ENCODE measurements around the gene EPSTI1. TPM values are rescaled to one million over a fixed set of nuclear protein-coding genes. Genes with fewer than 3 reads are reported as not detected.

Gene EPSTI1
- polyA plus RNA-seq, 2 of the 4 experiments (the other 2 are of a cell fraction), result 0.05 to 0.10 TPM

DNA sequence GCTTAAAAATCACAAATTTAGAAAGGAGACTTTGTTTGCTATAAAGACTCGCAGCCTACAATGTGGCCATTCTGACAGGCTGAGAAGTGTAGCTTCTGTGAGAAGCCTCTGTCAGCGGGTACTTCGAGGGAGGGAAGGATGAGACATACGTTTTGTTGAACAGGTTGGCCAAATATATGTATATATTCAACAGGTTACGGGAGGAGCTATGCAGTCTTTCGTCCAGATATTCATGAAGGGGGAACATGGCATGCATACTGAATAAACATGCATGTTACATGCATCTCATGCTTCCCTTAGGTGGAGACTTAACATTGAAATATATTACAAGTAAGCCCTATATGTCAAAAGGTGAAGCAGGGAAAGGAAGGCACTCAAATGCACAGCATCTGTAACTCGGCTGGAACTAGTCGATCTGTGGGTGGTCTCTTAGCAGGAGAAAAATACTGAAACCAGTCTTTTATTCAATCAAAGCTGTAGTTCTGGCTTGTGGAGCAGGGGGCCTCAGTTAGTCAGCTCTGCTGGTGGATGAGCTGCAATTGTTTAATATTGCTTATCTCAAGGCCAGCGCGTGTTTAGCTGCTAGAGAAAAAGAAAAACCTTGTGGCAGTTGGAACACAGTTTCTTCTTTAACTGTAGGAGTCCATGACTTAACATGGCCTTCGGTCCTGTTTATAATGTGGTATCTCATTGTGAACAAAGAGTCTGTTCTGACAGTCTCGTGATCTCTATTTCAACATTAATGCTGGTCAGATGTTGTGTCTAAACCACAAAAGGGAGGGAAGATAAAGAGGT is 116.4 kb downstream of the EPSTI1 start:
- 67% methylated on average over 12 of the region's 12 CpGs for WGBS (ENCODE audit: missing lambda C conversion rate)
- TF ChIP-seq SREBF2 (IDR thresholded peaks at IDR 0.05) (no peak), ZNF302 (CRISPR knock-in tag; IDR thresholded peaks at IDR 0.05) (no peak), PHF8 (IDR thresholded peaks at IDR 0.05; ENCODE audit: borderline replicate concordance, low read depth) (no peak), TFCP2L1 (CRISPR knock-in tag; IDR thresholded peaks at IDR 0.05) (no peak), RFX5 (IDR thresholded peaks at IDR 0.05) (no peak), EHF (CRISPR knock-in tag; IDR thresholded peaks at IDR 0.05) (no peak), ZSCAN20 (CRISPR knock-in tag; IDR thresholded peaks at IDR 0.05) (no peak), RAD21 (conservative IDR thresholded peaks at IDR 0.05 in 1 of 2, IDR thresholded peaks at IDR 0.05 in 1 of 2) (no peak)
- TF ChIP-seq, protein P1, sequence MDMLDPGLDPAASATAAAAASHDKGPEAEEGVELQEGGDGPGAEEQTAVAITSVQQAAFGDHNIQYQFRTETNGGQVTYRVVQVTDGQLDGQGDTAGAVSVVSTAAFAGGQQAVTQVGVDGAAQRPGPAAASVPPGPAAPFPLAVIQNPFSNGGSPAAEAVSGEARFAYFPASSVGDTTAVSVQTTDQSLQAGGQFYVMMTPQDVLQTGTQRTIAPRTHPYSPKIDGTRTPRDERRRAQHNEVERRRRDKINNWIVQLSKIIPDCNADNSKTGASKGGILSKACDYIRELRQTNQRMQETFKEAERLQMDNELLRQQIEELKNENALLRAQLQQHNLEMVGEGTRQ (IDR thresholded peaks at IDR 0.05), result no peak
- TF ChIP-seq, protein P2, sequence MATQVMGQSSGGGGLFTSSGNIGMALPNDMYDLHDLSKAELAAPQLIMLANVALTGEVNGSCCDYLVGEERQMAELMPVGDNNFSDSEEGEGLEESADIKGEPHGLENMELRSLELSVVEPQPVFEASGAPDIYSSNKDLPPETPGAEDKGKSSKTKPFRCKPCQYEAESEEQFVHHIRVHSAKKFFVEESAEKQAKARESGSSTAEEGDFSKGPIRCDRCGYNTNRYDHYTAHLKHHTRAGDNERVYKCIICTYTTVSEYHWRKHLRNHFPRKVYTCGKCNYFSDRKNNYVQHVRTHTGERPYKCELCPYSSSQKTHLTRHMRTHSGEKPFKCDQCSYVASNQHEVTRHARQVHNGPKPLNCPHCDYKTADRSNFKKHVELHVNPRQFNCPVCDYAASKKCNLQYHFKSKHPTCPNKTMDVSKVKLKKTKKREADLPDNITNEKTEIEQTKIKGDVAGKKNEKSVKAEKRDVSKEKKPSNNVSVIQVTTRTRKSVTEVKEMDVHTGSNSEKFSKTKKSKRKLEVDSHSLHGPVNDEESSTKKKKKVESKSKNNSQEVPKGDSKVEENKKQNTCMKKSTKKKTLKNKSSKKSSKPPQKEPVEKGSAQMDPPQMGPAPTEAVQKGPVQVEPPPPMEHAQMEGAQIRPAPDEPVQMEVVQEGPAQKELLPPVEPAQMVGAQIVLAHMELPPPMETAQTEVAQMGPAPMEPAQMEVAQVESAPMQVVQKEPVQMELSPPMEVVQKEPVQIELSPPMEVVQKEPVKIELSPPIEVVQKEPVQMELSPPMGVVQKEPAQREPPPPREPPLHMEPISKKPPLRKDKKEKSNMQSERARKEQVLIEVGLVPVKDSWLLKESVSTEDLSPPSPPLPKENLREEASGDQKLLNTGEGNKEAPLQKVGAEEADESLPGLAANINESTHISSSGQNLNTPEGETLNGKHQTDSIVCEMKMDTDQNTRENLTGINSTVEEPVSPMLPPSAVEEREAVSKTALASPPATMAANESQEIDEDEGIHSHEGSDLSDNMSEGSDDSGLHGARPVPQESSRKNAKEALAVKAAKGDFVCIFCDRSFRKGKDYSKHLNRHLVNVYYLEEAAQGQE (IDR thresholded peaks at IDR 0.05), result no peak
- DNase-seq (ENCODE audit: low read depth in 1 of 2, low spot score in 1 of 2), result no peak
- Histone ChIP-seq H3K4me1 (peaks cover 6% of the 10 kb centered on the region; the same call in 1 of the 3 replicates), H3K9me3 (0 out of 3 replicates have a peak, but pooled peaks cover 2% of the 10 kb centered on the region), H3K4me3 (no peak overlapping the region), H3K4me2 (no peak overlapping the region), H3K27ac (no peak overlapping the region)
- ATAC-seq, result no peak
- ChIA-PET CTCF (no interaction called here), POLR2A (no interaction called here)
- no peak for FAIRE-seq

DNA sequence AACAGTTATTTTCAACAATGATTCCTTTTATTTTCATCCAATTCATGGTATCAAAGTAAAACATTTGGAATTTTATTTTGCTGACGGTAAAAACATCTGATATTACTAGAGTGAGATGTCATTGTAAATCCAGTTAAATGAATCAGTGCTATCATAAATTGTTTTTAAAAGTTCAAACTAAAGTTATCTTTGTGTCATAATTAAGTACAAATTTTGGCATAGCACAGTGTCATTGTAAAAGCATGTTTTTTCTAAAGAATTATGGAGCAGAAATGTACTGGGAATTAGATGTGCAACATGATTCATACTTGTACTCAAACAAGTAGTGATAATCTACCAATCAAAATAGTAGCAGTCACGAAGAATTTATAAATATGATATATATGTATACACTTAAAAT is 117.8 kb downstream of the EPSTI1 start:
- ChIA-PET POLR2A (no interaction called here), CTCF (no interaction called here)
- Histone ChIP-seq H3K4me1 (peaks cover 6% of the 10 kb centered on the region; the same call in 1 of the 3 replicates), H3K4me3 (no peak overlapping the region), H3K9me3 (0 out of 3 replicates have a peak, but pooled peaks cover 2% of the 10 kb centered on the region), H3K27ac (no peak overlapping the region), H3K4me2 (no peak overlapping the region)
- 45% methylated on average over 2 of the region's 2 CpGs for WGBS (ENCODE audit: missing lambda C conversion rate)
- TF ChIP-seq RAD21 (conservative IDR thresholded peaks at IDR 0.05 in 1 of 2, IDR thresholded peaks at IDR 0.05 in 1 of 2), result no peak
- TF ChIP-seq RNF2 (IDR thresholded peaks at IDR 0.05; ENCODE audit: borderline replicate concordance, low read depth), result no peak
- TF ChIP-seq FOSL2 (IDR thresholded peaks at IDR 0.05), result no peak
- TF ChIP-seq FOSL2 (CRISPR knock-in tag; IDR thresholded peaks at IDR 0.05), result no peak
- no peak for TF ChIP-seq FOXS1 (CRISPR knock-in tag; IDR thresholded peaks at IDR 0.05)
- no peak for TF ChIP-seq EHF (CRISPR knock-in tag; IDR thresholded peaks at IDR 0.05)
- no peak for TF ChIP-seq HEYL (CRISPR knock-in tag; IDR thresholded peaks at IDR 0.05)
- no peak for TF ChIP-seq CHD2 (IDR thresholded peaks at IDR 0.05; ENCODE audit: low read length, partially characterized antibody)
- TF ChIP-seq TFCP2L1 (CRISPR knock-in tag; IDR thresholded peaks at IDR 0.05), result no peak
- TF ChIP-seq, protein P3, sequence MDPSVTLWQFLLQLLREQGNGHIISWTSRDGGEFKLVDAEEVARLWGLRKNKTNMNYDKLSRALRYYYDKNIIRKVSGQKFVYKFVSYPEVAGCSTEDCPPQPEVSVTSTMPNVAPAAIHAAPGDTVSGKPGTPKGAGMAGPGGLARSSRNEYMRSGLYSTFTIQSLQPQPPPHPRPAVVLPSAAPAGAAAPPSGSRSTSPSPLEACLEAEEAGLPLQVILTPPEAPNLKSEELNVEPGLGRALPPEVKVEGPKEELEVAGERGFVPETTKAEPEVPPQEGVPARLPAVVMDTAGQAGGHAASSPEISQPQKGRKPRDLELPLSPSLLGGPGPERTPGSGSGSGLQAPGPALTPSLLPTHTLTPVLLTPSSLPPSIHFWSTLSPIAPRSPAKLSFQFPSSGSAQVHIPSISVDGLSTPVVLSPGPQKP (IDR thresholded peaks at IDR 0.05; ENCODE audit: low read depth, low read length), result no peak
- TF ChIP-seq, protein P4, sequence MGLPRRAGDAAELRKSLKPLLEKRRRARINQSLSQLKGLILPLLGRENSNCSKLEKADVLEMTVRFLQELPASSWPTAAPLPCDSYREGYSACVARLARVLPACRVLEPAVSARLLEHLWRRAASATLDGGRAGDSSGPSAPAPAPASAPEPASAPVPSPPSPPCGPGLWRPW (IDR thresholded peaks at IDR 0.05), result no peak
- no peak for TF ChIP-seq HOXB5 (CRISPR knock-in tag; IDR thresholded peaks at IDR 0.05)
- TF ChIP-seq POLR2AphosphoS2 (conservative IDR thresholded peaks at IDR 0.05; ENCODE audit: low read length), result no peak
- no peak for TF ChIP-seq SMC3 (IDR thresholded peaks at IDR 0.05)
- TF ChIP-seq CBX8 (IDR thresholded peaks at IDR 0.05), result no peak
- TF ChIP-seq FOSB (CRISPR knock-in tag; IDR thresholded peaks at IDR 0.05), result no peak
- TF ChIP-seq CEBPB (IDR thresholded peaks at IDR 0.05), result no peak
- TF ChIP-seq KDM1A (IDR thresholded peaks at IDR 0.05; ENCODE audit: low read depth), result no peak
- no peak for TF ChIP-seq MAFK (IDR thresholded peaks at IDR 0.05; ENCODE audit: partially characterized antibody)
- TF ChIP-seq, protein P1 (IDR thresholded peaks at IDR 0.05), result no peak
- no peak for TF ChIP-seq MAZ (IDR thresholded peaks at IDR 0.05; ENCODE audit: borderline replicate concordance, low read depth, low read length)
- no peak for FAIRE-seq
- ATAC-seq, result no peak
- DNase-seq (ENCODE audit: low read depth in 1 of 2, low spot score in 1 of 2), result no peak

All from A549 (cell line).